ENCODE measurements around the gene ERO1B. TPM values are rescaled to one million over a fixed set of nuclear protein-coding genes. Genes with fewer than 3 reads are reported as not detected.

The ERO1B gene
- total and polyA plus RNA-seq, 2 of the 13 experiments (the other 11 are each of a cell fraction or from before 2014, with no cell fraction given) = 1.6 to 2.1 TPM

GRCh38 chr1:236303675-236304074 lies 21.9 kb upstream of the ERO1B start:
- ATAC-seq (no peak), DNase-seq (ENCODE audit: low spot score) (no peak), FAIRE-seq (no peak)
- Histone ChIP-seq H3K9me3 (ENCODE audit: low read length) (no peaks in the 10 kb centered on the region), H3K9ac (ENCODE audit: insufficient read depth, low read depth, low read length) (no peak overlapping the region), H3K4me2 (ENCODE audit: low read depth, low read length) (no peak overlapping the region), H3K79me2 (ENCODE audit: insufficient read depth, low read length) (no peaks in the 10 kb centered on the region), H3K27ac (ENCODE audit: extremely low read length, insufficient read depth, low read length) (no peak overlapping the region), H3K36me3 (replicated peaks in 1 of 2; ENCODE audit: control insufficient read depth in 1 of 2, insufficient read depth in 2 of 2, low read length in 2 of 2) (no peaks in the 10 kb centered on the region), H2AFZ (ENCODE audit: low read length) (no peak overlapping the region), H3K4me3 (replicated peaks in 1 of 3; ENCODE audit: insufficient read depth in 1 of 3, low read depth in 2 of 3, low read length in 3 of 3) (no peak overlapping the region), H3K4me1 (ENCODE audit: insufficient read depth, low read length) (no peaks in the 10 kb centered on the region), H3K27me3 (ENCODE audit: control insufficient read depth in 1 of 2, insufficient read depth in 2 of 2, low read length in 2 of 2) (no peaks in the 10 kb centered on the region; a peak in 2 of 5 replicates), H4K20me1 (ENCODE audit: insufficient read depth, low read length) (no peaks in the 10 kb centered on the region)
- 54% methylated on average over 3 of the region's 4 CpGs for WGBS (ENCODE audit: low lambda C conversion rate)
- ChIA-PET CTCF (ENCODE audit: low intra/inter-chr PET ratio, low total read pairs) (no interaction called here), POLR2A (no interaction called here)
- BruUV-seq (replicated peaks) = no TSS peak
- in situ Hi-C loops (cut with HindIII; ENCODE audit: extremely low pct_ligation_motif_present, low pct_unique_long_range_greater_than_20kb) (no loop called here), intact Hi-C loops (cut with micrococcal nuclease; ENCODE audit: unreplicated experiment) (no loop called here)
- TF ChIP-seq TFAP4 (IDR thresholded peaks at IDR 0.05; ENCODE audit: borderline replicate concordance, low read depth) (no peak), THAP11 (CRISPR knock-in tag; IDR thresholded peaks at IDR 0.05) (no peak), ZBED4 (CRISPR knock-in tag; IDR thresholded peaks at IDR 0.05; ENCODE audit: borderline replicate concordance) (no peak), ARID3A (IDR thresholded peaks at IDR 0.05; ENCODE audit: low read depth, low read length) (no peak), ZNF781 (CRISPR knock-in tag; IDR thresholded peaks at IDR 0.05; ENCODE audit: borderline replicate concordance, not compliant biosample characterization) (no peak), SMAD3 (CRISPR knock-in tag; IDR thresholded peaks at IDR 0.05) (no peak), ZNF496 (CRISPR knock-in tag; IDR thresholded peaks at IDR 0.05; ENCODE audit: insufficient replicate concordance) (no peak), KDM3A (CRISPR knock-in tag; IDR thresholded peaks at IDR 0.05; ENCODE audit: low read depth) (no peak), AFF4 (CRISPR knock-in tag; IDR thresholded peaks at IDR 0.05) (no peak), ZNF230 (CRISPR knock-in tag; IDR thresholded peaks at IDR 0.05) (no peak), IKZF5 (CRISPR knock-in tag; IDR thresholded peaks at IDR 0.05) (no peak), SMARCC2 (IDR thresholded peaks at IDR 0.05) (no peak)
